HG03108 (cell line): Measurements from ENCODE around the gene CDKN2D.

ENCODE experiments used
- ATAC-seq: cut with Tn5 transposase; IDR thresholded peaks from one replicate; pipeline ENCODE4 v1.9.1; 2021; ENCODE audit warnings: moderate library complexity; ENCODE audit not compliant: unreplicated experiment

The CDKN2D gene

DNA sequence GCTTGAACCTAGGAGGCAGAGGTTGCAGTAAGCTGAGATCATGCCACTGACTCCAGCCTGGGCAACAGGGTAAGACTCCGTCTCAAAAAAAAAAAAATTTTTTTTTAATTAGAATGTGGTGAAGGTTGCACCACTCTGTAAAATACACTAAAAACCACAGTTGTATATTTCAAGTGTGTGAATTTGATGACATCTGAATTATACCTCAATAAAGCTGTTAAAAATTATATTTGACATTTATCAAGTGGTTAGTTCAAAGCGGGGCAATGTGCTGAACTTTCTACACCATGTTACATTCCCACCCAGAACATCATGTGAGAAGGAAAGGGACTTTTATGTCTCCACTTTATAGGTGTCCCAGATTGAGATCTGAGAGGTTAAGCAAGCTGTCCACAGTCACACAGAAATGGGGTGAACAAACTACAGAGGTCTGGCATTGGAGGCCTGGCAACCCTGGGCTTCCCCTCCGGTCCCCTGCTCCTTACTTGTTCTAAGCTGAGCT lies 45.6 kb downstream of the CDKN2D start:
- ATAC-seq = no peak

- no peak for ATAC-seq
Observed at GRCh38 chr19:10521461-10522171, 47.2 kb downstream of the CDKN2D start.

DNA sequence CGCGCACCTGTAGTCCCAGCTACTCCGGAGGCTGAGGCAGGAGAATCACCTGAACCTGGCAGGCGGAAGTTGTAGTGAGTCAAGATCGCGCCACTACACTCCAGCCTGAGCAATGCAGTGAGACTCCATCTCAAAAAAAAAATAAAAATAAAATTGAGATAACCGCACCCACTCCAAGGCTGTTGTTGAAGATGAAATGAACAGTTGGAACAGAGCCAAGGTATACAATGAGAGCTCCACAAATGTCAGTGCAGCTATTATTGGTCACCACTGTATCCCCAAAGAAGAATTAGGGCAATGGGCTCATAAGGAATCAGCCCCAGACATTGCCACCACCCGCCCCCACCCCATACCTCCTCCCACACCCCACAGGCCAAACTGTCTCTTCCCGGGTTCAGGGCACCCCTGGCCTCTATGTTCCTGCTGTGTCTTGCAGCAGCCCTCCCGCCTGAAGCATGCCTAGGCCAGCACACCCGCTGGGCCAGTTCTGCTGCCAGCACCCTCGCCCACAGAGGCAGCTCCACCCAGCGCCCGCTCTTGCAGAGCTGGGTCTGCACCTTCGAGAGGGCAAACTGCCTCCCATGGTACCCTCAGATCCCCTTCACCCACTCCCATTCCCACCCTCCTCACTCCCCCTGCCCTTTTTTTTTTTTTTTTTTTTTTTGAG lies 48.0 kb downstream of the CDKN2D start:
- ATAC-seq = no peak

GRCh38 chr19:10519421-10519820 lies 49.4 kb downstream of the CDKN2D start:
- no peak for ATAC-seq

DNA sequence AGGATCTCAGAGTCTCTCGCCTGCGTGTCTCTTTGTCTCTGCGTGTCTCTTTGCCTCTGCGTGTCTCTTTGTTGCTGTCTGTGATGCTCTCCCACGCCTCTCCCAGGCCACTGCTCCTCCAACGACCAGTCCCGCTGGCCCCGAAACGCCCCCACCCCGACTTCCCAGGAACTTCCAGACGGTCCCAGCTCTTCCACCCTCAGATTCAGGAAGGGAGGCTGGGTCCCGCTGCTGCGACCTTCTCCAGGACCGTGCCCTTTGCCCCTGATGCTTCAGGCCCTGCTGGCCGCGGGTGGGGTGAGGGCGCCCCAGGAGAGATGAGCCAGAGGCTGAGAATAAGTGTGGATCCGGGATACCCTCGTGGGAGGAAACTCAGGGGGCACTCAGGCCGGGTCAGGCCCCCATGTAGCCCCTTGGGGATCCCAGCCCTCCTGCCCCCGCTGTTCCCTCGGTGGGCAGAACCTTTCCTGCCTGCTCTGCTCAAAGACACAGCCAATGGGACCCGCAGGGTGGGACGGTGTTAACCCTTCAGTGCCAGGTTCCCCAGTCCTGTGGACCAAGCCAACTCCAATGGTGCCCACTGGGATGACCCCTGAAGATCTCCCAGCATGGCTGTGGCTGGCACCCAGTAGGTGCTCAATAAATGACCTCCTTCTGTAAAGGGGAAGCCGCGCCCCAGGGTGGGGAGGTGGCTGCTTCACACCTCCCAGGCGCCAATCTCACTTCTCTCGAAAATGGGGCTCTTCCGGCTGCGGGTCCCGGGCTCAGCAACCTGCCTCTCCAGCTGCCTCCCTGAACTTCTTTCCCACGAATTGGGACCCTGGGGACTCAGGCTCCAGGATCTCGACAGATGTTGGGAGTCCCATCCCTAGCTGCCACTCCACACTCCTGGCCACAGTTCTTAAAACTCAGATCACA lies 50.1 kb downstream of the CDKN2D start:
- no peak for ATAC-seq

DNA sequence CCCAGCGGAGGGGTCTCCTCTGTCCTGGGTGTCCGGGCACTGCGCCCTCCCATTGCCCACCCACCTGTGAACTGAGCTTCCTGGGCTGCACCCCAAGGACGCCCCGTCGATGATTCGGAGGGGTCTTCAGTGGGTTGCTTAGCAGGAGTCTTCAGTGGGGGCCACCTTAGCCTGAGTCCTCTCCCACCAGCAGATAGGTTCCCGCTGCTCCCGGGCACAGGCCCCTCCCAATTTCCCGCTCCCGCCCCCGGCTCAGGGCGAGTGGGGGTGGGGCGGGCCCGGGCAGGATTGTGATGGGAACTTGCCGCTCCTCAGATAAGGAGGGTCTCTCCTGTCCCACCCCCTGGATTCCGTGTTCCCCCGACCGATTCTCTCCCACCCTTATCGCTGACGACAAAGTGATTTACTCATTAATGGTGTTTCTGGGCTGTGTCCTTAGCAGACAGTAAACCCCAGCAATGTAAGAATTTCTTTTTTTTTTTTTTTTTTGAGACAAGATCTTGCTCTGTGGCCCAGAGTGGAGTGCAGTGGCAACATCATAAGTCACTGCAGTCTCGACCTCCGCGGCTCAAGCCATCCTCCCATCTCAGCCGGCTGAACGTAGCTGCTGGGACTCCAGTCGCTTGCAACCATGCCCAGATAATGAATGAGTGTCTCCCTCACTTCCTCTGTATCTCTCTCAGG lies 50.9 kb downstream of the CDKN2D start:
- ATAC-seq = no peak

- ATAC-seq = no peak
Observed at GRCh38 chr19:10517361-10517759, 51.4 kb downstream of the CDKN2D start, which contains the start of gene S1PR5. Gene S1PR5 (minus strand): TSS chr19:10517447. CDS start chr19:10515011, 2,436 bp downstream.

DNA sequence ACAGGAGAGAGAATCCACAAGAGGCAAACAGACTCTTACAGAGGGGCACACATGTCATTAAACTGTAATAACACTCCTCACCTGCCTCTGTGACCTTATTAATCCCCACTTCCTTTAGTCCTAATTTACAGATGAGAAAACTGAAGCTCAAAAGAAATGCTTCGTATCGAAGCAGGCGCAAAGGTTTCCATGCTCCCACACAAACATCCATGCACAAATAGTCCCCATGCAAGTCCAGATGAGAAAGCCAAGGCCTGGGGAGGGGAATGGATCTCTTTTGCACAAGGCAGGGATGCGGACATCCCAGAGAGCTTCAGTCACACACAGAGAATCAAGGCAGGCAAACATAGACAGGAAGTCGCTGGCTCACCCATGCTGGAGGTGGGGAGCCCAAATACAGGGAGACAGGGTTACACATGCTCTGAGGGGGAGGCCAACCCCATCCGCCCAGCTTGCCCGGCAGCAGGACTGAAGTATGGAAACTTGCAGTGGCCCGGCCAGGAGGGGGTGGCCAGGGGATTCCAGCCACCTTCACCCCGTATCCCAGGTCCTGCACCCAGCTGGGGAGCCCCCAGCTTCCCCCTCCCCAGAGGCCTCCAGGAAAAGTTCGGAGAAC lies 52.0 kb downstream of the CDKN2D start:
- no peak for ATAC-seq
